NT2/D1 (cell line): ENCODE data around the gene SEMA6B.

Experiments
- SUZ12 ChIP-seq: IDR thresholded peaks from 2 replicates; pipeline ENCODE4 v1.6.1; 2011; ENCODE audit not compliant: insufficient read length, insufficient read depth; ENCODE audit errors: extremely low read depth
- YY1 ChIP-seq: IDR thresholded peaks from 2 replicates; pipeline ENCODE4 v1.6.1; 2011; ENCODE audit not compliant: insufficient read length, insufficient read depth
- ZNF274 ChIP-seq: IDR thresholded peaks from 2 replicates; pipeline ENCODE4 v1.6.1; 2011; ENCODE audit warnings: mild to moderate bottlenecking, low read depth, low read length

- no peak for TF ChIP-seq ZNF274
- TF ChIP-seq YY1: no peak
- TF ChIP-seq SUZ12: no peak
These were observed 18.2 kb downstream of the SEMA6B start for GRCh38 chr19:4541114-4541805.
